ENCODE results near the gene CST9. TPM values are rescaled to one million over a fixed set of nuclear protein-coding genes. Genes with fewer than 3 reads are reported as not detected.
"Not testable (repeated sequence)": the region's sequence is repeated elsewhere in the genome, so short reads cannot be mapped to it uniquely, and the experiment has no call there.

The CST9 gene
- total RNA-seq, 1 experiment from 2014 or later = not detected

- ChIA-PET CTCF (no interaction called here), POLR2A (no interaction called here)
- ATAC-seq = no peak
- peak overlapping the region; percentile 76 to 88 for H3K4me3 ChIP-seq (ENCODE audit: low read depth in 2 of 2, low read length in 2 of 2)
- no peaks in the 10 kb centered on the region for H3K36me3 ChIP-seq (ENCODE audit: control insufficient read depth, insufficient read depth, low read length)
- DNase-seq (ENCODE audit: low read depth, low spot score) = no peak
- intact Hi-C loops (cut with micrococcal nuclease; ENCODE audit: unreplicated experiment) (no loop called here), in situ Hi-C loops (cut with HindIII; ENCODE audit: low pct_unique_long_range_greater_than_20kb, low sequenced_read_pairs) (no loop called here)
- TSS peak; percentile 81 for BruUV-seq (replicated peaks)
- peaks cover 8% of the 10 kb centered on the region for H3K4me1 ChIP-seq (ENCODE audit: control insufficient read depth, insufficient read depth, low read length)
- no peak for TF ChIP-seq REST (IDR thresholded peaks at IDR 0.05; ENCODE audit: insufficient read depth in 1 of 2, low read depth in 2 of 2, low read length in 1 of 2)
- TF ChIP-seq SIN3A (IDR thresholded peaks at IDR 0.05; ENCODE audit: borderline replicate concordance, insufficient read depth, low read depth, low read length) = no peak
- TF ChIP-seq CTCF (IDR thresholded peaks at IDR 0.05) = no peak
- TF ChIP-seq POLR2AphosphoS5 (IDR thresholded peaks at IDR 0.05; ENCODE audit: low read depth, low read length) = no peak
- TF ChIP-seq TCF7L2 (IDR thresholded peaks at IDR 0.05; ENCODE audit: low read depth, low read length) = no peak
- no peaks in the 10 kb centered on the region for H3K27me3 ChIP-seq (ENCODE audit: control insufficient read depth, insufficient read depth, low read length)
- H3K9me3 ChIP-seq (ENCODE audit: control insufficient read depth, insufficient read depth, low read depth, low read length) = no peaks in the 10 kb centered on the region
- no peak overlapping the region for H3K27ac ChIP-seq (ENCODE audit: low read length)
Observed at GRCh38 chr20:23636182-23636907, 30.6 kb upstream of the CST9 start.

- H3K9me3 ChIP-seq (ENCODE audit: control insufficient read depth, insufficient read depth, low read depth, low read length); in situ Hi-C loops (cut with HindIII; ENCODE audit: low pct_unique_long_range_greater_than_20kb, low sequenced_read_pairs); intact Hi-C loops (cut with micrococcal nuclease; ENCODE audit: unreplicated experiment); H3K4me1 ChIP-seq (ENCODE audit: control insufficient read depth, insufficient read depth, low read length); H3K27me3 ChIP-seq (ENCODE audit: control insufficient read depth, insufficient read depth, low read length); H3K36me3 ChIP-seq (ENCODE audit: control insufficient read depth, insufficient read depth, low read length); H3K4me3 ChIP-seq (ENCODE audit: low read depth in 2 of 2, low read length in 2 of 2); ATAC-seq; BruUV-seq (replicated peaks); CTCF ChIA-PET; POLR2A ChIA-PET; H3K27ac ChIP-seq (ENCODE audit: low read length); DNase-seq (ENCODE audit: low read depth, low spot score): not testable (repeated sequence)
Observed at GRCh38 chr20:23635768-23636090, 30.0 kb upstream of the CST9 start.

- ATAC-seq = no peak
- no peak overlapping the region for H3K4me3 ChIP-seq (ENCODE audit: low read depth in 2 of 2, low read length in 2 of 2)
- intact Hi-C loops (cut with micrococcal nuclease; ENCODE audit: unreplicated experiment) (no loop called here), in situ Hi-C loops (cut with HindIII; ENCODE audit: low pct_unique_long_range_greater_than_20kb, low sequenced_read_pairs) (no loop called here)
- H3K9me3 ChIP-seq (ENCODE audit: control insufficient read depth, insufficient read depth, low read depth, low read length) = no peaks in the 10 kb centered on the region
- TF ChIP-seq SIN3A (IDR thresholded peaks at IDR 0.05; ENCODE audit: borderline replicate concordance, insufficient read depth, low read depth, low read length) = no peak
- TF ChIP-seq REST (IDR thresholded peaks at IDR 0.05; ENCODE audit: insufficient read depth in 1 of 2, low read depth in 2 of 2, low read length in 1 of 2) = no peak
- no peak for TF ChIP-seq POLR2AphosphoS5 (IDR thresholded peaks at IDR 0.05; ENCODE audit: low read depth, low read length)
- TF ChIP-seq CTCF (IDR thresholded peaks at IDR 0.05) = no peak
- no peak for TF ChIP-seq TCF7L2 (IDR thresholded peaks at IDR 0.05; ENCODE audit: low read depth, low read length)
- no peaks in the 10 kb centered on the region for H3K27me3 ChIP-seq (ENCODE audit: control insufficient read depth, insufficient read depth, low read length)
- no peak for DNase-seq (ENCODE audit: low read depth, low spot score)
- POLR2A ChIA-PET = interaction anchor here (0.5 kb wide), 1 partner anchor 285 kb away, joined by 3 read pairs; the partner anchor contains the start of gene NXT1
- peaks cover 8% of the 10 kb centered on the region for H3K4me1 ChIP-seq (ENCODE audit: control insufficient read depth, insufficient read depth, low read length)
- no peaks in the 10 kb centered on the region for H3K36me3 ChIP-seq (ENCODE audit: control insufficient read depth, insufficient read depth, low read length)
- BruUV-seq (replicated peaks) = no TSS peak
- H3K27ac ChIP-seq (ENCODE audit: low read length) = no peak overlapping the region
- CTCF ChIA-PET = no interaction called here
Observed at GRCh38 chr20:23634985-23635767, 29.5 kb upstream of the CST9 start.

All from Panc1 (cell line).